LoVo (cell line): ENCODE data around the gene NRROS.
"Not testable (repeated sequence)": the region's sequence is repeated elsewhere in the genome, so short reads cannot be mapped to it uniquely, and the experiment has no call there.

Source experiments
- DNase-seq: peaks from one replicate; pipeline ENCODE4 v3.0.0-alpha.2; 2016; ENCODE audit warnings: low spot score

Gene NRROS

GRCh38 chr3:196639483-196640296, at the start of gene NRROS:
TSS of gene NRROS (plus strand) at chr3:196639694. CDS start at chr3:196654540, 14,846 bp downstream.
- no peak for DNase-seq

- no peak for DNase-seq
These were observed 49.2 kb upstream of the NRROS start for GRCh38 chr3:196590279-196590678.

GRCh38 chr3:196596355-196596754, 43.1 kb upstream of the NRROS start:
- no peak for DNase-seq

GRCh38 chr3:196597971-196598733, 41.3 kb upstream of the NRROS start:
- DNase-seq, result not testable (repeated sequence)

- DNase-seq, result no peak
These were observed 39.8 kb upstream of the NRROS start for GRCh38 chr3:196599734-196600128.

- DNase-seq, result no peak
These were observed 39.1 kb upstream of the NRROS start for GRCh38 chr3:196600359-196600758.

GRCh38 chr3:196602673-196603072, 36.8 kb upstream of the NRROS start:
- DNase-seq, result no peak

- DNase-seq, result no peak
These were observed 35.8 kb upstream of the NRROS start for GRCh38 chr3:196603683-196604082.

GRCh38 chr3:196604548-196604947, 34.9 kb upstream of the NRROS start:
- DNase-seq, result no peak

- no peak for DNase-seq
These were observed 30.8 kb upstream of the NRROS start for GRCh38 chr3:196608693-196609092.

- peak; percentile 88 for DNase-seq
These were observed 30.1 kb upstream of the NRROS start for GRCh38 chr3:196609343-196609775.

- DNase-seq, result peak; percentile 25
These were observed 29.5 kb upstream of the NRROS start for GRCh38 chr3:196609805-196610515.

GRCh38 chr3:196611761-196612483, 27.6 kb upstream of the NRROS start:
- no peak for DNase-seq

GRCh38 chr3:196615234-196615633, 24.3 kb upstream of the NRROS start:
- DNase-seq, result not testable (repeated sequence)

GRCh38 chr3:196617256-196617655, 22.2 kb upstream of the NRROS start:
- no peak for DNase-seq

- DNase-seq, result no peak
These were observed 20.3 kb upstream of the NRROS start for GRCh38 chr3:196619223-196619622.

- not testable (repeated sequence) for DNase-seq
These were observed 19.9 kb upstream of the NRROS start for GRCh38 chr3:196619627-196620026.

- no peak for DNase-seq
These were observed 19.3 kb upstream of the NRROS start for GRCh38 chr3:196620161-196620604.

- no peak for DNase-seq
These were observed 18.8 kb upstream of the NRROS start for GRCh38 chr3:196620684-196621083.

- DNase-seq, result no peak
These were observed 17.9 kb upstream of the NRROS start for GRCh38 chr3:196621611-196622010.

GRCh38 chr3:196624067-196624790, 15.3 kb upstream of the NRROS start:
- DNase-seq, result no peak
